Measurements from ENCODE around the gene ELP2.

DNA sequence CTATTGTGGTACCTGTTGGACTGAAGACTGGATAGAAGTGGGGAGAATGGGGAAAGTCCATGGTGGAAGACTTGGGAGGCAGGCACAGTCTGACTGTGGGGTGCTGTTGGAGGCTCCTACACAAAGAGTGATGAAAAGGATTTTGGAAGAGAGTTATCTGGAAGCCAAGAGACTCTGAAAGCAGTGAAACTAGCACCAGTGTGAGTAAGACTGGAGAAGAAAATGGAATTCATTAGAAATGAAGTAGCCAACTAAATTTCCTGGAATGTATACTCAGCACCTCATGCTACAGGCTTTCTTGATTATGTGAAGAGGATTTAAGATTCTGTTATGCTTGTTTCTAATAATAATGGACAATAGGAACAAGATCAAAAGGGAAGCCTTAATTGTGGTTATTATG, 27.7 kb downstream of the ELP2 start:
- TF ChIP-seq, protein P1, sequence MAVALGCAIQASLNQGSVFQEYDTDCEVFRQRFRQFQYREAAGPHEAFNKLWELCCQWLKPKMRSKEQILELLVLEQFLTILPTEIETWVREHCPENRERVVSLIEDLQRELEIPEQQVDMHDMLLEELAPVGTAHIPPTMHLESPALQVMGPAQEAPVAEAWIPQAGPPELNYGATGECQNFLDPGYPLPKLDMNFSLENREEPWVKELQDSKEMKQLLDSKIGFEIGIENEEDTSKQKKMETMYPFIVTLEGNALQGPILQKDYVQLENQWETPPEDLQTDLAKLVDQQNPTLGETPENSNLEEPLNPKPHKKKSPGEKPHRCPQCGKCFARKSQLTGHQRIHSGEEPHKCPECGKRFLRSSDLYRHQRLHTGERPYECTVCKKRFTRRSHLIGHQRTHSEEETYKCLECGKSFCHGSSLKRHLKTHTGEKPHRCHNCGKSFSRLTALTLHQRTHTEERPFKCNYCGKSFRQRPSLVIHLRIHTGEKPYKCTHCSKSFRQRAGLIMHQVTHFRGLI (tag by site-specific recombination; IDR thresholded peaks at IDR 0.05) = no peak
- TF ChIP-seq ZNF146 (tag by site-specific recombination; IDR thresholded peaks at IDR 0.05) (no peak), ZNF341 (tag by site-specific recombination; IDR thresholded peaks at IDR 0.05; ENCODE audit: low read depth) (no peak), ZNF621 (tag by site-specific recombination; IDR thresholded peaks at IDR 0.05) (no peak), ZNF510 (tag by site-specific recombination; IDR thresholded peaks at IDR 0.05; ENCODE audit: insufficient replicate concordance) (no peak), ZBTB17 (tag by site-specific recombination; IDR thresholded peaks at IDR 0.05) (no peak), ZNF776 (tag by site-specific recombination; IDR thresholded peaks at IDR 0.05; ENCODE audit: borderline replicate concordance) (no peak), ZNF48 (tag by site-specific recombination; IDR thresholded peaks at IDR 0.05) (no peak), SP2 (tag by site-specific recombination; IDR thresholded peaks at IDR 0.05) (no peak)
- TF ChIP-seq, protein P2, sequence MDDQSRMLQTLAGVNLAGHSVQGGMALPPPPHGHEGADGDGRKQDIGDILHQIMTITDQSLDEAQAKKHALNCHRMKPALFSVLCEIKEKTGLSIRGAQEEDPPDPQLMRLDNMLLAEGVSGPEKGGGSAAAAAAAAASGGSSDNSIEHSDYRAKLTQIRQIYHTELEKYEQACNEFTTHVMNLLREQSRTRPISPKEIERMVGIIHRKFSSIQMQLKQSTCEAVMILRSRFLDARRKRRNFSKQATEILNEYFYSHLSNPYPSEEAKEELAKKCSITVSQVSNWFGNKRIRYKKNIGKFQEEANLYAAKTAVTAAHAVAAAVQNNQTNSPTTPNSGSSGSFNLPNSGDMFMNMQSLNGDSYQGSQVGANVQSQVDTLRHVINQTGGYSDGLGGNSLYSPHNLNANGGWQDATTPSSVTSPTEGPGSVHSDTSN (CRISPR knock-in tag; IDR thresholded peaks at IDR 0.05) = no peak
- TF ChIP-seq, protein P3, sequence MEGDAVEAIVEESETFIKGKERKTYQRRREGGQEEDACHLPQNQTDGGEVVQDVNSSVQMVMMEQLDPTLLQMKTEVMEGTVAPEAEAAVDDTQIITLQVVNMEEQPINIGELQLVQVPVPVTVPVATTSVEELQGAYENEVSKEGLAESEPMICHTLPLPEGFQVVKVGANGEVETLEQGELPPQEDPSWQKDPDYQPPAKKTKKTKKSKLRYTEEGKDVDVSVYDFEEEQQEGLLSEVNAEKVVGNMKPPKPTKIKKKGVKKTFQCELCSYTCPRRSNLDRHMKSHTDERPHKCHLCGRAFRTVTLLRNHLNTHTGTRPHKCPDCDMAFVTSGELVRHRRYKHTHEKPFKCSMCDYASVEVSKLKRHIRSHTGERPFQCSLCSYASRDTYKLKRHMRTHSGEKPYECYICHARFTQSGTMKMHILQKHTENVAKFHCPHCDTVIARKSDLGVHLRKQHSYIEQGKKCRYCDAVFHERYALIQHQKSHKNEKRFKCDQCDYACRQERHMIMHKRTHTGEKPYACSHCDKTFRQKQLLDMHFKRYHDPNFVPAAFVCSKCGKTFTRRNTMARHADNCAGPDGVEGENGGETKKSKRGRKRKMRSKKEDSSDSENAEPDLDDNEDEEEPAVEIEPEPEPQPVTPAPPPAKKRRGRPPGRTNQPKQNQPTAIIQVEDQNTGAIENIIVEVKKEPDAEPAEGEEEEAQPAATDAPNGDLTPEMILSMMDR (tag by site-specific recombination; IDR thresholded peaks at IDR 0.05) = no peak
